GM19438 (cell line): ENCODE results near the gene ANKRD50.

Source experiments
- ATAC-seq: cut with Tn5 transposase; IDR thresholded peaks from one replicate; pipeline ENCODE4 v1.9.1; 2021; ENCODE audit warnings: low read depth; ENCODE audit not compliant: unreplicated experiment

The ANKRD50 gene

GRCh38 chr4:124640022-124640730 is 72.4 kb downstream of the ANKRD50 start:
- ATAC-seq = no peak

- ATAC-seq = no peak
Observed at GRCh38 chr4:124637321-124637720, 75.2 kb downstream of the ANKRD50 start.

- ATAC-seq = no peak
Observed at GRCh38 chr4:124636788-124637187, 75.7 kb downstream of the ANKRD50 start.

GRCh38 chr4:124635331-124635730 is 77.2 kb downstream of the ANKRD50 start:
- no peak for ATAC-seq

GRCh38 chr4:124633285-124633941 is 79.1 kb downstream of the ANKRD50 start:
- ATAC-seq = no peak

GRCh38 chr4:124632439-124632838 is 80.1 kb downstream of the ANKRD50 start:
- ATAC-seq = no peak

GRCh38 chr4:124631760-124632159 is 80.8 kb downstream of the ANKRD50 start:
- peak; percentile 95 for ATAC-seq

- no peak for ATAC-seq
Observed at GRCh38 chr4:124629681-124630080, 82.9 kb downstream of the ANKRD50 start.
